WTC11 (cell line): ENCODE results near the gene PDE3B. TPM values are rescaled to one million over a fixed set of nuclear protein-coding genes. Genes with fewer than 3 reads are reported as not detected.
A peak's percentile ranks its signal among the peaks of the same experiment; 100 is the strongest.

Source experiments
- AFF4 ChIP-seq: sonication (generic); formaldehyde crosslinking; IDR thresholded peaks from 2 replicates; pipeline ENCODE4 v1.8.1; 2023; ENCODE audit warnings: mild to moderate bottlenecking, missing genetic modification reagents, borderline replicate concordance
- ATF2 ChIP-seq: sonication (generic); formaldehyde crosslinking; IDR thresholded peaks from 2 replicates; pipeline ENCODE4 v1.8.1; 2022; ENCODE audit warnings: low read depth, missing genetic modification reagents, borderline replicate concordance
- CBFB ChIP-seq: sonication (generic); formaldehyde crosslinking; IDR thresholded peaks from 2 replicates; pipeline ENCODE4 v1.8.1; 2022; ENCODE audit warnings: mild to moderate bottlenecking, low read depth, missing genetic modification reagents
- EMX1 ChIP-seq: fragments of 250-450 bp; sonication (Bioruptor Pico); IDR thresholded peaks from 2 replicates; pipeline ENCODE4 v1.8.0; 2021; ENCODE audit warnings: mild to moderate bottlenecking
- ETV6 ChIP-seq: sonication (generic); formaldehyde crosslinking; IDR thresholded peaks from 2 replicates; pipeline ENCODE4 v1.8.1; 2022; ENCODE audit warnings: mild to moderate bottlenecking, missing genetic modification reagents
- FOXJ3 ChIP-seq: sonication (generic); formaldehyde crosslinking; IDR thresholded peaks from 2 replicates; pipeline ENCODE4 v1.9.0; 2021; ENCODE audit warnings: missing genetic modification reagents, mild to moderate bottlenecking, borderline replicate concordance
- FOXP4 ChIP-seq: sonication (generic); formaldehyde crosslinking; IDR thresholded peaks from 2 replicates; pipeline ENCODE4 v1.8.0; 2022; ENCODE audit warnings: mild to moderate bottlenecking, missing genetic modification reagents
- GTF2I ChIP-seq: fragments of 250-450 bp; sonication (Bioruptor Pico); conservative IDR thresholded peaks from 2 replicates; pipeline ENCODE4 v1.4.0; 2021; ENCODE audit warnings: mild to moderate bottlenecking
- IRF1 ChIP-seq: sonication (generic); formaldehyde crosslinking; IDR thresholded peaks from 2 replicates; pipeline ENCODE4 v1.8.0; 2023; ENCODE audit warnings: missing genetic modification reagents
- JUN ChIP-seq: sonication (generic); formaldehyde crosslinking; IDR thresholded peaks from 2 replicates; pipeline ENCODE4 v1.8.0; 2023; ENCODE audit warnings: mild to moderate bottlenecking, missing genetic modification reagents
- KAT7 ChIP-seq: sonication (generic); formaldehyde crosslinking; IDR thresholded peaks from 2 replicates; pipeline ENCODE4 v1.8.1; 2023; ENCODE audit warnings: missing genetic modification reagents, mild to moderate bottlenecking, borderline replicate concordance
- MLX ChIP-seq: sonication (generic); formaldehyde crosslinking; IDR thresholded peaks from 2 replicates; pipeline ENCODE4 v1.8.1; 2023; ENCODE audit warnings: mild to moderate bottlenecking, missing genetic modification reagents, moderate library complexity
- MYBL2 ChIP-seq: sonication (generic); formaldehyde crosslinking; IDR thresholded peaks from 2 replicates; pipeline ENCODE4 v1.8.1; 2023; ENCODE audit warnings: mild to moderate bottlenecking, moderate library complexity, missing genetic modification reagents
- NFYB ChIP-seq: sonication (generic); formaldehyde crosslinking; conservative IDR thresholded peaks from 2 replicates; pipeline ENCODE4 v1.8.0; 2022; ENCODE audit warnings: low read depth, missing genetic modification reagents
- PRRX2 ChIP-seq: fragments of 250-450 bp; sonication (Bioruptor Pico); IDR thresholded peaks from 2 replicates; pipeline ENCODE4 v1.8.0; 2021; ENCODE audit warnings: mild to moderate bottlenecking
- RELA ChIP-seq: sonication (generic); formaldehyde crosslinking; IDR thresholded peaks from 2 replicates; pipeline ENCODE4 v1.8.1; 2022; ENCODE audit warnings: missing genetic modification reagents, mild to moderate bottlenecking, borderline replicate concordance
- STAT6 ChIP-seq: sonication (generic); formaldehyde crosslinking; conservative IDR thresholded peaks from 2 replicates; pipeline ENCODE4 v1.8.1; 2023; ENCODE audit warnings: mild to moderate bottlenecking, low read depth, missing genetic modification reagents, moderate library complexity
- ZNF263 ChIP-seq: sonication (generic); formaldehyde crosslinking; IDR thresholded peaks from 2 replicates; pipeline ENCODE4 v1.8.1; 2022; ENCODE audit warnings: low read depth, mild to moderate bottlenecking, moderate library complexity, missing genetic modification reagents
- ZNF317 ChIP-seq: sonication (generic); formaldehyde crosslinking; IDR thresholded peaks from 2 replicates; pipeline ENCODE4 v1.8.1; 2023; ENCODE audit warnings: low read depth, mild to moderate bottlenecking, moderate library complexity, missing genetic modification reagents, borderline replicate concordance
- ZNF416 ChIP-seq: fragments of 250-450 bp; sonication (Bioruptor Pico); IDR thresholded peaks from 2 replicates; pipeline ENCODE4 v1.9.0; 2021; ENCODE audit warnings: mild to moderate bottlenecking, inconsistent platforms
- ZNF512 ChIP-seq: sonication (generic); formaldehyde crosslinking; IDR thresholded peaks from 2 replicates; pipeline ENCODE4 v1.8.1; 2022; ENCODE audit warnings: missing genetic modification reagents, borderline replicate concordance
- ZSCAN18 ChIP-seq: fragments of 250-450 bp; sonication (Bioruptor Pico); IDR thresholded peaks from 2 replicates; pipeline ENCODE4 v2.1.2; 2022; ENCODE audit warnings: mild to moderate bottlenecking, moderate library complexity
- total RNA-seq: library from RNA; stranded (reverse); gene quantifications from 3 replicates; pipeline ENCODE4 v1.2.3, GENCODE V29; 2021

The PDE3B gene
- total RNA-seq, 1 experiment from 2014 or later = 9.6 TPM

GRCh38 chr11:14892036-14892556 lies 248.5 kb downstream of the PDE3B start, which contains the start of gene CYP2R1 (continued):
- TF ChIP-seq ATF2 (no peak), EMX1 (CRISPR knock-in tag) (no peak), RELA (no peak), ZSCAN18 (CRISPR knock-in tag) (no peak), JUN (CRISPR knock-in tag) (no peak), ZNF416 (CRISPR knock-in tag) (no peak), NFYB (peak; percentile 86), ZNF263 (CRISPR knock-in tag) (no peak), PRRX2 (CRISPR knock-in tag) (no peak), FOXJ3 (no peak), STAT6 (CRISPR knock-in tag) (no peak), GTF2I (CRISPR knock-in tag) (no peak), FOXP4 (no peak), AFF4 (CRISPR knock-in tag) (no peak), CBFB (no peak), ZNF317 (CRISPR knock-in tag) (no peak), IRF1 (no peak), ZNF512 (no peak), MYBL2 (CRISPR knock-in tag) (0 out of 2 replicates have a peak, but pooled peaks have one; percentile 17), ETV6 (CRISPR knock-in tag) (0 out of 2 replicates have a peak, but pooled peaks have one; percentile 12), KAT7 (no peak), MLX (CRISPR knock-in tag) (no peak)
